ENCODE data around the gene STEEP1. TPM values are rescaled to one million over a fixed set of nuclear protein-coding genes. Genes with fewer than 3 reads are reported as not detected.

The STEEP1 gene
- total and polyA plus RNA-seq, 7 donors: 8.0 to 15.4 (median 13.4) TPM

DNA sequence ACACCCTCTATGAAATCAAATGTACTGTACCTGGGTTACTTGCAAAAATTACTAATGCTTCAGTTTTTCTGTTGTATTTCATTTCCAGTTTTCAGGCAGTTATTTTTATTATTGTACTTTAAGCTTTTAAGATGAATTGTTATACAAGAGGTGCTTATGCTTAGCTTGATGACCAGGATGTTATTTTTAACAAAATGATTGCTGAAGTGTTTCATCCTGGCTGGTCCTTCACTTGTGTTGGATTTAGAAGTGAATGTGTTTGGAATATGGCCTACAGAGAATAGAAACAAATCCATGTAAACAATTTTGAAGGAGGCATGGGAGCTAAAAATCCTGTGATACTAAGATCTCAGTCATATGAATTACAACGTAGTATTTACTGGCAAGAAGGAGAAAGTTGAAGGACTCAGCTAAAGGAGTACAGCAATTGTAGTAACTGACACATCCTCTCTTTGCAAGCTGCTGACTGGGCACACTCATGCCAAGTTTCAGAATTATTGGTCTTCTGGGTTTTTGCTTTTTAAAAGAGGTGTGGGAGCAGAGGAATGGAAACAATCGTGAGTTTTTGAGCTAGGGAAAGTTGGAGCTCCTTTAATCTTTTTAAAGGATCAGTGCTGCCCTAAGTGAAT lies 18.3 kb upstream of the STEEP1 start:
- TF ChIP-seq CTCF (IDR thresholded peaks at IDR 0.05): no peak
- DNase-seq (no peak), ATAC-seq (peak in 3 of 4 donors; percentile 39 to 76 (median 44))
- no peak overlapping the region for H3K27ac ChIP-seq
- intact Hi-C loops (cut with DNase I): no loop called here
- no peaks in the 10 kb centered on the region for H3K9me3 ChIP-seq
- no peaks in the 10 kb centered on the region for H3K27me3 ChIP-seq (ENCODE audit: insufficient read depth in 3 of 3, low read length in 2 of 3)
- peaks cover 0 to 7% of the 10 kb centered on the region in 2 donors for H3K36me3 ChIP-seq (ENCODE audit: insufficient read depth in 1 of 2, low read depth in 1 of 2)
- H3K4me1 ChIP-seq: no peaks in the 10 kb centered on the region
- H3K4me3 ChIP-seq: no peak overlapping the region
- 32 to 39% (median 39%) methylated on average over 2 of the region's 2 CpGs for WGBS, 3 donors

DNA sequence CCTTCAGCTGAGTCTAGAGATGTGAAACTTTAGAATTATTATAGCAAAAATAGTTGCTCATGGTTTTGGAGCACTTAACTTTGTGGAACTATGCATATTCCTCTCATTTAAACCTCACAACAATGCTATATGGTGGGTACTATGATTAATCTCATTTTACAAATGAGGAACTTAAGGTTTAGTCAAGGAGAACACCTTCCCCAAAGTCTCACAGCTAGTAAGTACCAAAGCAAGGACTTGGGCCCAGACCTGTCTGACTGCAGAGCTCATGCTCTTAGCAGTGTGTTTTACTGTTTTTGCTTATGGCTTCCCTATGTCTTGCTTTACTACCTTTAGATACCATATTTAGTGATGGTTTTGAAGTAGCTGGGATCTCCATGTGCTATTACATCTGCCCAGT lies 14.2 kb upstream of the STEEP1 start:
- no peak overlapping the region for H3K4me3 ChIP-seq
- DNase-seq (no peak), ATAC-seq (no peak)
- no peaks in the 10 kb centered on the region for H3K4me1 ChIP-seq
- no peak overlapping the region for H3K27ac ChIP-seq
- intact Hi-C loops (cut with DNase I): no loop called here
- TF ChIP-seq CTCF (IDR thresholded peaks at IDR 0.05): no peak
- no peaks in the 10 kb centered on the region for H3K27me3 ChIP-seq (ENCODE audit: insufficient read depth in 3 of 3, low read length in 2 of 3)
- no peaks in the 10 kb centered on the region for H3K9me3 ChIP-seq
- H3K36me3 ChIP-seq (ENCODE audit: insufficient read depth in 1 of 2, low read depth in 1 of 2): peaks cover 0 to 14% of the 10 kb centered on the region in 2 donors

DNA sequence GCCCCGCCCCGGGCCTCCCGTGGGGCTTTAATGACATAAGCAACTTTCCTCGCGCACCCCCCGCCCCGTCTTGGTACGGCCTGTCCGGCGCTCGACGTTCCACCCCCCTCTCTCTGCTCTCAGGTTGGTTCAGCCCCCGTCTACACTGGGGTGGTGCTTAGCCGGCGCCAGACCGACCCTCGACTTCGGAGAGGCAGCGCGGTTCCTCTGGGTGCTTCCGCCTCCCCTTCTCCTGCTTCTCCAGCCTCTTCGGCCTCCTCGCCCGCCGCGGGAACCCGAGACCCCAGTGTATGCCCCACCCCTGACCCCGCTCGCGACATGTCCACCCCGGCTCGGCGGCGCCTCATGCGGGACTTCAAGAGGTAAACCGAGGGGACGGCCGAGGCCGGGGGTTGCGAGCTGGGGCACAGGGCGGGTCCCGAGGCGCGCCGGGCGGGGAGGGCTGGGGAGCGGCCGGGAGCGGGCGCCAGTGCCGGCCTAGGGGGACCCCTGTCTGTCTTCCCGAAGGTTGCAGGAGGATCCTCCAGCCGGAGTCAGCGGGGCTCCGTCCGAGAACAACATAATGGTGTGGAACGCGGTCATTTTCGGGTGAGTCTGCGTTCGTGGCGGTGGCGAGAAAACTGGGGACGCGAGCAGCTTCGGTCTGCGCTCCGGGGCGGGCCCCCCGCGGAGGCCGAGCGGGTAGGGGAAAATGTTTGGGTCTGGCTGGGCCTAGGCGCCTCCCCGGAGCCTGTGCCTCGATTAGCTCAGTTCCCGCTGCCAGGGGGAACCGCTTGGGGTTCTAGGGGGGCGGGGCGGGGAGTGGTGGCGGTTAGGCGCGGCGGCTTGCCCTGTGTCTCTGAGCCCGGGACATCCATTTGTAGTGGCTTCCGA lies 9.4 kb upstream of the STEEP1 start, which contains the start of gene UBE2A:
Gene UBE2A, plus strand, starts transcription at position 170 of the 873 bp plus-strand sequence. Its CDS starts 149 bp downstream, at position 319.
- TF ChIP-seq CTCF (IDR thresholded peaks at IDR 0.05): peak; percentile 38
- H3K4me1 ChIP-seq: peaks cover 7% of the 10 kb centered on the region
- 0 to 31% (median 1%) methylated on average over 42 to 86 of the region's 86 CpGs for WGBS, 3 donors

GRCh38 chrX:119573840-119574393 lies 8.7 kb upstream of the STEEP1 start:
- Histone ChIP-seq H3K27me3 (ENCODE audit: insufficient read depth in 3 of 3, low read length in 2 of 3) (peaks cover 0 to 4% (median 0%) of the 10 kb centered on the region in 3 donors), H3K36me3 (ENCODE audit: insufficient read depth in 1 of 2, low read depth in 1 of 2) (peaks cover 0 to 6% of the 10 kb centered on the region in 2 donors), H3K4me3 (peak overlapping the region; percentile 81), H3K9me3 (no peaks in the 10 kb centered on the region), H3K4me1 (peaks cover 7% of the 10 kb centered on the region), H3K27ac (peak overlapping the region; percentile 91)
- 0 to 30% (median 0%) methylated on average over 30 of the region's 30 CpGs for WGBS, 3 donors
- TF ChIP-seq CTCF (IDR thresholded peaks at IDR 0.05): no peak
- DNase-seq: peak; percentile 23 to 53
- peak; percentile 23 to 52 (median 38) for ATAC-seq
- intact Hi-C loops (cut with DNase I): loop anchor here in 1 of 2 donors (5.0 kb wide), 1 partner anchor 57 kb away; no protein-coding TSS in a partner anchor

More for the DNA sequence above, 9.4 kb upstream of the STEEP1 start, which contains the start of gene UBE2A:
- H3K36me3 ChIP-seq (ENCODE audit: insufficient read depth in 1 of 2, low read depth in 1 of 2): peaks cover 0 to 6% of the 10 kb centered on the region in 2 donors
- peak; percentile 91 to 95 for DNase-seq
- H3K27ac ChIP-seq: peak within 1 kb of the TSS; percentile 91
- no peaks in the 10 kb centered on the region for H3K9me3 ChIP-seq
- H3K4me3 ChIP-seq: peak within 1 kb of the TSS; percentile 81
- ATAC-seq: peak; percentile 94 to 98 (median 96)
- intact Hi-C loops (cut with DNase I): loop anchor here in 1 of 2 donors (5.0 kb wide), 1 partner anchor 57 kb away; no protein-coding TSS in a partner anchor
- H3K27me3 ChIP-seq (ENCODE audit: insufficient read depth in 3 of 3, low read length in 2 of 3): peaks cover 0 to 4% (median 0%) of the 10 kb centered on the region in 3 donors

All from psoas muscle (tissue), 8 donors.